ENCODE measurements around the gene RRAGA. TPM values are rescaled to one million over a fixed set of nuclear protein-coding genes. Genes with fewer than 3 reads are reported as not detected.

Gene RRAGA
- total and polyA plus RNA-seq, 8 donors = 79.0 to 102 (median 96.5) TPM

- intact Hi-C loops (cut with DNase I) = loop anchor here in 1 of 2 donors (5.0 kb wide), 1 partner anchor 771 kb away; no protein-coding TSS in a partner anchor
Observed at GRCh38 chr9:19027825-19028224, 21.4 kb upstream of the RRAGA start.

GRCh38 chr9:19028835-19029451, 20.3 kb upstream of the RRAGA start:
- intact Hi-C loops (cut with DNase I) = loop anchor here in 1 of 2 donors (5.0 kb wide), 1 partner anchor 772 kb away; no protein-coding TSS in a partner anchor
- ATAC-seq = peak; percentile 91
- peak; percentile 64 to 77 for TF ChIP-seq CTCF (IDR thresholded peaks at IDR 0.05)
- Histone ChIP-seq H3K27me3 (peaks cover 0 to 16% of the 10 kb centered on the region in 2 donors), H3K36me3 (no peaks in the 10 kb centered on the region), H3K4me1 (no peaks in the 10 kb centered on the region), H3K4me3 (no peak overlapping the region), H3K9me3 (no peaks in the 10 kb centered on the region), H3K27ac (no peak overlapping the region)
- DNase-seq = peak in 2 of 4 donors; percentile 62 to 83

More at GRCh38 chr9:19027825-19028224, 21.4 kb upstream of the RRAGA start:
- no peaks in the 10 kb centered on the region for H3K4me1 ChIP-seq
- H3K4me3 ChIP-seq = no peak overlapping the region
- no peak for TF ChIP-seq CTCF (IDR thresholded peaks at IDR 0.05)
- H3K27me3 ChIP-seq = peaks cover 0 to 11% of the 10 kb centered on the region in 2 donors
- DNase-seq (no peak), ATAC-seq (no peak)
- H3K27ac ChIP-seq = no peak overlapping the region
- H3K9me3 ChIP-seq = no peaks in the 10 kb centered on the region
- no peaks in the 10 kb centered on the region for H3K36me3 ChIP-seq

GRCh38 chr9:19030899-19031298, 18.3 kb upstream of the RRAGA start:
- ATAC-seq (no peak), DNase-seq (no peak)
- H3K27me3 ChIP-seq = peaks cover 0 to 16% of the 10 kb centered on the region in 2 donors
- H3K4me1 ChIP-seq = no peaks in the 10 kb centered on the region
- intact Hi-C loops (cut with DNase I) = no loop called here
- no peak overlapping the region for H3K27ac ChIP-seq
- H3K9me3 ChIP-seq = no peaks in the 10 kb centered on the region
- no peak overlapping the region for H3K4me3 ChIP-seq
- H3K36me3 ChIP-seq = no peaks in the 10 kb centered on the region
- no peak for TF ChIP-seq CTCF (IDR thresholded peaks at IDR 0.05)

- intact Hi-C loops (cut with DNase I) = no loop called here
Observed at GRCh38 chr9:19032406-19032805, 16.8 kb upstream of the RRAGA start.

More at GRCh38 chr9:19032406-19032805, 16.8 kb upstream of the RRAGA start:
- DNase-seq (no peak), ATAC-seq (no peak)
- no peak overlapping the region for H3K27ac ChIP-seq
- H3K9me3 ChIP-seq = no peaks in the 10 kb centered on the region
- no peak overlapping the region for H3K4me3 ChIP-seq
- H3K4me1 ChIP-seq = no peaks in the 10 kb centered on the region
- no peak for TF ChIP-seq CTCF (IDR thresholded peaks at IDR 0.05)
- H3K36me3 ChIP-seq = no peaks in the 10 kb centered on the region
- H3K27me3 ChIP-seq = peaks cover 0 to 16% of the 10 kb centered on the region in 2 donors

Measured in left lung (tissue), 10 donors.